Adipose tissue (tissue), 3 donors: ENCODE measurements around the gene TRABD2B. TPM values are rescaled to one million over a fixed set of nuclear protein-coding genes. Genes with fewer than 3 reads are reported as not detected.

ENCODE experiments used
- H3K27ac ChIP-seq: one replicate; pipeline ENCODE4 v1.5.1; 2013; ENCODE audit warnings: low read depth, low read length
- WGBS, 3 donors: extraction: QIAGEN DNeasy Blood & Tissue Kit; methylation state at CpG; one replicate each; pipeline ENCODE4 v1.1.7; 2013; 5-methylcytosine and 5-hydroxymethylcytosine counted together
- polyA plus RNA-seq, 3 donors: library from polyadenylated mRNA; stranded (reverse); fragments of 200-250 nt; gene quantifications; one replicate each; pipeline ENCODE4 v1.2.3, GENCODE V29; 2013
- donor health status: healthy with polysubstance abuse.
- donor health status: Bipolar disorder and iron deficiency.
- donor health status: healthy.

The TRABD2B gene
- polyA plus RNA-seq, 3 donors = 0.46 to 2.4 (median 1.0) TPM

GRCh38 chr1:47875831-47876586, 121.2 kb downstream of the TRABD2B start:
- H3K27ac ChIP-seq = no peak overlapping the region
- WGBS, 3 donors = 69 to 78% (median 71%) methylated on average over 5 of the region's 5 CpGs

- WGBS, 3 donors = 84 to 92% (median 86%) methylated on average over 6 of the region's 6 CpGs
These were observed 122.1 kb downstream of the TRABD2B start for GRCh38 chr1:47875036-47875435.

GRCh38 chr1:47873337-47873736, 123.8 kb downstream of the TRABD2B start:
- WGBS, 3 donors = 82 to 87% (median 85%) methylated on average over 6 of the region's 6 CpGs
- no peak overlapping the region for H3K27ac ChIP-seq

More at GRCh38 chr1:47875036-47875435, 122.1 kb downstream of the TRABD2B start:
- H3K27ac ChIP-seq = no peak overlapping the region

GRCh38 chr1:47872886-47873285, 124.3 kb downstream of the TRABD2B start:
- 62 to 85% (median 78%) methylated on average over 3 of the region's 3 CpGs for WGBS, 3 donors
- H3K27ac ChIP-seq = no peak overlapping the region

- WGBS, 3 donors = 85 to 92% (median 87%) methylated on average over 2 of the region's 2 CpGs
- H3K27ac ChIP-seq = no peak overlapping the region
These were observed 125.3 kb downstream of the TRABD2B start for GRCh38 chr1:47871799-47872353.

GRCh38 chr1:47870946-47871676, 126.1 kb downstream of the TRABD2B start:
- no peak overlapping the region for H3K27ac ChIP-seq
- 75 to 81% (median 79%) methylated on average over 8 of the region's 8 CpGs for WGBS, 3 donors

GRCh38 chr1:47870480-47870879, 126.7 kb downstream of the TRABD2B start:
- 86 to 91% (median 88%) methylated on average over 4 of the region's 4 CpGs for WGBS, 3 donors
- H3K27ac ChIP-seq = no peak overlapping the region

GRCh38 chr1:47868348-47868676, 128.9 kb downstream of the TRABD2B start:
- 82 to 100% (median 94%) methylated on average over 5 of the region's 5 CpGs for WGBS, 3 donors
- H3K27ac ChIP-seq = no peak overlapping the region

GRCh38 chr1:47867438-47868347, 129.5 kb downstream of the TRABD2B start:
- WGBS, 3 donors = 68 to 76% (median 73%) methylated on average over 8 of the region's 8 CpGs
- H3K27ac ChIP-seq = no peak overlapping the region

GRCh38 chr1:47866601-47867437, 130.4 kb downstream of the TRABD2B start:
- WGBS, 3 donors = 74 to 80% (median 79%) methylated on average over 8 of the region's 8 CpGs
- H3K27ac ChIP-seq = no peak overlapping the region

GRCh38 chr1:47865881-47866535, 131.2 kb downstream of the TRABD2B start:
- no peak overlapping the region for H3K27ac ChIP-seq
- 68 to 90% (median 84%) methylated on average over 6 of the region's 6 CpGs for WGBS, 3 donors

- 29 to 57% (median 56%) methylated on average over 3 of the region's 3 CpGs for WGBS, 3 donors
- no peak overlapping the region for H3K27ac ChIP-seq
These were observed 138.0 kb downstream of the TRABD2B start for GRCh38 chr1:47859092-47859743.

GRCh38 chr1:47856996-47857395, 140.2 kb downstream of the TRABD2B start:
- H3K27ac ChIP-seq = no peak overlapping the region
- WGBS, 3 donors = 94 to 97% (median 94%) methylated on average over 4 of the region's 4 CpGs

- 60 to 91% (median 76%) methylated on average over 4 of the region's 4 CpGs for WGBS, 3 donors
- H3K27ac ChIP-seq = no peak overlapping the region
These were observed 142.0 kb downstream of the TRABD2B start for GRCh38 chr1:47855230-47855629.

GRCh38 chr1:47854552-47855144, 142.5 kb downstream of the TRABD2B start:
- H3K27ac ChIP-seq = no peak overlapping the region
- 80 to 90% (median 90%) methylated on average over 2 of the region's 2 CpGs for WGBS, 3 donors

GRCh38 chr1:47853852-47854251, 143.3 kb downstream of the TRABD2B start:
- 65 to 77% (median 72%) methylated on average over 2 of the region's 2 CpGs for WGBS, 3 donors
- no peak overlapping the region for H3K27ac ChIP-seq
